Activated T-helper 1 cell treated with anti-CD3 and anti-CD28 coated beads, Interleukin-2, amount 50 U/mL, for 16 hours (primary cell): Measurements from ENCODE around the gene DPEP1.
"Not testable (repeated sequence)": the region's sequence is repeated elsewhere in the genome, so short reads cannot be mapped to it uniquely, and the experiment has no call there.

Experiments used
- DNase-seq, 2 donors: peaks; one replicate each; pipeline ENCODE4 v3.0.0-alpha.2; 2020; ENCODE audit warnings: low read depth in 1 of 2, low spot score in 1 of 2

The DPEP1 gene

GRCh38 chr16:89618109-89618998 is 4.9 kb downstream of the DPEP1 start:
- no peak for DNase-seq

GRCh38 chr16:89619840-89620239 is 6.4 kb downstream of the DPEP1 start:
- no peak for DNase-seq

DNA sequence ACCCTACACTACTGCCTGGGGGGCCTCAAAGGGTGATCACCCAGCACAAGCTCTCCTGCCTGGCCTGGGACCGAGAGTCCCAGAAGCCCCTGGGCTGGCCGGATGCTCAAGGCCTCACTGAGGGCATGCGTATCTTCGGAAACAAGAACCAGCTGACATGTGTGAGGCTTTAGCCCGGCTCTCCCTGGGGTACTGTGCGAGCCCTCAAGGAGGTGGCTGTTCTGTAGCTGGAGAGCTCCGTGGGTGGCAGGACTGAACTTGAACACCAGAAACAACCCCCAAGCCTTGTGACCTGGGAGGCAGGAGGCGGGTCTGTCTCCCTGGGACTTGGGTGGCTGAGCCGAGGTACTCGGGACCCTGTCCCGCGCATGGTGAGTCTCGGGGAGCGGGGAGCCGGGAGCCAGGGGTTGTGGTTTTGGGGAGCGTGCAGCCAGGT is 7.0 kb downstream of the DPEP1 start:
- DNase-seq: no peak

DNA sequence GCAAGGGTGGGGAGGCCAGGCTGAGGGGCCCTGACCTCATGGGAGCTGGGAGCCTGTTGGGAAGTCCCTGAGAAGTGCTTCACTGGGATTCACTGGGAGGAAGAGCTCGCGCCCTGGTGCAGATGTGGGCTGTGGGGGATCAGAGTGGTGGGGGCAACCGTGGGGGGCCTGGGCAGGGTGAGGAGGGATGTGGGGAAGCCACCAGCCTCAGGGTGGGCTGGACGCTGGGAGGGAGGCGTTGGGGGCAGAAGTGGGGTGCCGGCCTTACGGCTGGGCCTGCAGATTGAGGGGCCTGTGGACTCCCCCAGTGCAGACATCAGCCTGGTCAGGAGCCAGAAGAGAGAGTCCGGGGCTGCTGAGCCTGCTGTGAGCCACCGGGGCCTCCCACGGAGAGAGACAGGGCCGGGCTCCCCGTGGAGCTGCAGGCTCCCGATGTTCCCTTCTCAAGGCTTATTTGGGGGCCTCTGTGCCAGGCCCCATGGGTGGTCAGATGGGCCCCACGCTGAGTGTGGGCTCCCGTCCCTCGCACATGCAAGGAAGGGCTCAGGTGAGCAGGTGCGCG is 7.8 kb downstream of the DPEP1 start:
- no peak for DNase-seq

DNA sequence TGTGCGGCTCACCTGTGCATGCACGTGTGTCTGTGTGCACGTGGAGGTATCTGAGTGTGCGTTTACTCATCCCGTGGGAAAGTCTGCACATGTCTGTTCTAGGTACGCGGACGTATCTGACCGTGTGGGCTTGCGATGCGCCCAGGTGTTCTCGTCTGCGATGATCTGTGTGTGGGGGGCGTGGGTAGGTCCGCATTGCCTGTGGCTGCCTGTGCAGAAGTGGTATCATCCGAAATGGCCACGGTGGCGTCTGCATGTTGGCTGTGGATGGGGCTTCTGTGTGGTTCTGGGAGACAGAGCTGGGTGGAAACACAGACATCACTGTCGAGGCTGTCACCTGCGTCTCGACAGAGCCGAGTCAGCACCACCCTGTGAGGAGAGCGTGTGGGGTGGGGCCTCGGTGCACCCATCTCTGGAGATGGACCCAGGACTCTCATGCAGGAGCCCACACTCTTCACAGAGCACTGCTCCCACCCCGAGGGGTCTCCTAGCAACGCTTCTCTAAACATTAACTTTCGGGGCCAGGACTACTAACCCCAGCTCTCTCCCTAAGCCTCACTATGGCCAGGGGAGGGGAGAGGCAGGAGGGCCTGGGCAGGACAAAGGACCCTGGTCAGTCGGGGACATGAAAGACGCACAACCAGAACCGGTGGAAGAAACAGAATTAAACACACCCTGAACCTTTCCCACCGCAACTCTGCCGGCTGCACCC is 8.4 kb downstream of the DPEP1 start:
- DNase-seq: no peak

GRCh38 chr16:89623511-89624261 is 10.2 kb downstream of the DPEP1 start:
- no peak for DNase-seq

- no peak for DNase-seq
These were observed 11.6 kb downstream of the DPEP1 start for GRCh38 chr16:89624777-89625761.

DNA sequence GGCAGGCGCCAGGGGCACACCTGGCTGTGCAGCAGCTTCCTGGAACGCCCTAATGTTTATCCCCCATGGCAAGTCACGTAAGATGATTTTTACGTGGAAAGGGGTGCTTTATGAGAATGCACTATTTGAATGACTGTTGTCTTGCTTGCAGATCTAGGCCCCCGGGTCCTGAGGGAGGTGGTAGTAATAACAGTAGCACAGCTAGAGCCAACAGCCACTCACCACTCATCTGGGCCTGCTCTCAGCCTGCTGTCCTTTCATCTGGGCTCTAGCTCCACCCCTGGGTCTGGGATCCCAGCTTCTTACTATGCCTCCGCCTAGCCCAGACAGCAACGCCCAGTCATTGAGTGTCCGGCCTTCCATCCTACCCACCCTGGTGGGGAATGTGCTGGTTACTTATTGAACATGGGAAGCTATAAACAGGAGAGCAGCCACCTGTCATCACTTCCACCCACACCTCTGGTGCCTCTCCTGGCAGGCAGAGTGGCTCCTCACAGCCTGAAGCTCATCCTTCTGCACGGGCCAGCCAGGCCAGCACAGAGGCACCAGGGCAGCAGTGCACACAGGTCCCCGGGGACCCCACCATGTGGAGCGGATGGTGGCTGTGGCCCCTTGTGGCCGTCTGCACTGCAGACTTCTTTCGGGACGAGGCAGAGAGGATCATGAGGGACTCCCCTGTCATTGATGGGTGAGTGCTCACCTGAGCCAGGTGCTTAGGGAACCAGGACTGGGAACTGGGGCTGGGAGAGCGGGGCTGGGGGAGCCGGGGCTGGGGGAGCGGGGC is 16.6 kb downstream of the DPEP1 start:
- no peak for DNase-seq

GRCh38 chr16:89633064-89633631 is 19.7 kb downstream of the DPEP1 start:
- no peak for DNase-seq

GRCh38 chr16:89634463-89635385 is 21.3 kb downstream of the DPEP1 start:
- DNase-seq: not testable (repeated sequence)

DNA sequence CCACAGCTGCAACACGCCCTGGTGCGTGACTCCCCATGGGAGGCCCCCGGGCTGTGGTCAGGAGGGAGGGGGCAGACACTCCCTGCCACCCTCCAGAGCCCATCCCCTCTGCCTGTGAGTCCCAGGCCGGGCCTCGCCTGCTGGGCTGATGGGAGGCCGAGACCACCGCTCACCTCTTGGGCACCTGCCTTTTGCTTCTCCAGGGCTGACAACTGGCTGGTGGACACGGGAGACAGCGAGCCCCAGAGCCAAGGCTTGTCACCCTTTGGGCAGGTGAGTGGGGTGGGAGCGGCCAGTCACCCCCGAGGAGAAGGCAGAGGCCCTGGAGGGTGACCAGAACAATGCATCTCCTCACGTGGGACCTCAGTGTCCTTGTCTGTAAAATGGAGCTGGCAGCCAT is 23.2 kb downstream of the DPEP1 start:
- no peak for DNase-seq

GRCh38 chr16:89637379-89637778 is 23.9 kb downstream of the DPEP1 start:
- DNase-seq: no peak

DNA sequence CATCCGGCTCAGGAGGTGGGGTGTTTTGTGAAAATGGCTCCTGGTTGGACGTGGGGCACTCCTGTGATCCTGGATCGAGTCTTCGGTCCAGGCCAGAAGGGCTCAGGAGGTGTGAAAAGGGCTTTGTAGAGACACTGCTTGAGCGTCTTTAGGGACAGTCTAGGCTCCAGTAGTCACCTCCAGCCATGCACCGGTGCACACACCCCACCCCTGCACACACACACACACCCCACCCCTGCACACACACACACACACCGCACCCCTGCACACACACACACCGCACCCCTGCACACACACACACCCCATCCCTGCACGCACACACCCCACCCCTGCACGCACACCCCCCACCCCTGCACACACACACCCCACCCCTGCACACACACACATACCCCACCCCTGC is 25.0 kb downstream of the DPEP1 start:
- no peak for DNase-seq

GRCh38 chr16:89639385-89639784 is 25.9 kb downstream of the DPEP1 start:
- no peak for DNase-seq

DNA sequence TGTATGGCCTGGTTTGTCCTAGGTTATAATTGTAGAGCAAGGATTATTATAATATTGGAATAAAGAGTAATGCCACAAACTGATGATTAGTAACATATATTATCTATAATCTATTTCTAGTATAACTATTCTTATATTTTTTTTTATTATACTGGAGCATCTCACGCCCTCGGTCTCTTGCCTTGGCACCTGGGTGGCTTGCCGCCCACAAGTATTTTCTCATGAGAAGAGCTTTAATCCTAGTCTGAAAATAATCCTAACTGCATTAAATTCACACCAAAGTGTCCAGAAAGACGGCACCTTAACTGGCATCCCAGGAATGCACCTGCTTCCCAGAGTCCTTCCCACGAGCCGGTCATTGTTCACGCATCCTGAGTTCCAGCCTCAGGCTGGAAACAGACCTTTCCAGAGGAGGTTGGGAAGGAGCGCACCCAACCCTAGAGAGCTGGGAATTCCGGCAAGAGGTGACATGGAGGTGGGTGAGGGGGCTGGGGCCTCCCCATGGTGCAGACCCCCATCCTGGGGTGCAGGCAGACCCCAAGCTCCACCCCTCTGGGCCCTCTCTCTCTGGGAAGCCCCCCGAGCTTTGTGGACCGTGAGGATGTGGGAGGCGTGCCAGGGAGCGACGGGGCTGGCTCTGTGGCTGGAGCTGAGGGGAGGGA is 28.1 kb downstream of the DPEP1 start:
- DNase-seq: no peak

DNA sequence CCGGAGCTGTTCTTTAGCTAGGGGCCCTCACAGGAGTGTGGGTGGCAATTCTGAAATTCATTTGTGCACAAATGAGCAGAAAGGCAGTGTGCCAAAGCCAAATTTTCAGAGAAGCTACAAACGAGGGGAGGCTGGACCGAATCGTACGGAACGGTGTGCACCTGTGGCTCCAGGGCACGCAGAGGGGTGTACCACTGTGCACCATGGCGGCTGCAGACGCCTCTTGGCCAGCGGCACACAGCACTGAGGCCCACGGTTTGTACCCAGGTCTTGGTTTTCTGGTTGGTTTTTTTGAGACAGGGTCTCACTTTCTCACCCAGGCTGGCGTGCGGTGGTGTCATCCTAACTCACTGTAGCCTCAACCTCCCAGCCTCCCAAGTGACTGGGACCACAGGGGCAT is 29.1 kb downstream of the DPEP1 start:
- DNase-seq: no peak

DNA sequence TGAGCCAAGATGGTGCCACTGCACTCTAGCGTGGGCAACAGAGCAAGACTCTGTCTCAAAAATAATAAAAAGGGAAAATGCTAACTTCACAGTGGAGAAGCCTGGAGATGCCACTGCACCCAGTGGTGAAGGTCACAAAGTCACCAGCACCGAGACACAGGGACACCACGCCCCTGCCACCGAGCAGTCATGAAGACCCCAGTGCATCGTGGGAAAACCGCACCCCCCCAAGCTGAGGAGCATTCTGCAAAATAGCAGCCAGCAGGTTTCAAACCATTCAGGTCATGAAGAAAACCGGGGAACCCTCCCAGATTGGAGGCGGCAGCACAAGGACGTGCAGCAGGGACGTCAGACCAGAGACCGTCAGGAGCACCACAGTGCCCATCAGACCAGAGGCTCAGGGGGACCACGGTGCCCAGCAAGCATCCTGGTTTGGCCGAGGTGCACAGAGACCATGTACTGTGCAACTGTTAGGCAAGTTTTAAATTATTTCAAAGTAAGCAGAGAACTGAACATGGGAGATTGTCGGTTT is 30.4 kb downstream of the DPEP1 start:
- DNase-seq: no peak
